ENCODE measurements around the gene AIG1.

Gene AIG1

DNA sequence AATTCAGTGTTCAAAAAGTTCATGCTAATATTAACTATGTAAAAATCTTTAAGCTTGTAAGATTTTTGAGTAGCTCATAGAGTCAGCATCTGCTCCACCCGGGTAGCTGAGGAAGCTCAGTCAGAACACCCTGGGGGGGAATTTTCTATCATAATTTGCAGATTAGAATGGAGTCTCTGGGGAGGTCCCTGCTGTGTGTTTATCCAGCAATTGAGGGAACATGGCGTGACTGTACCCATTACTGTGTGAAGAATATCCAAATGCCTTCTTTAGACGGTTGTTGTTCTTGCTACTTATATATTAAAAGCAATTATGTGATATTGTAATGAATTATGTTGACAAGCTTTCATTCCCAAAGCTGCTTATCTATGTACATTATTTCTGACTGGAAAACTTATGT is 64.8 kb downstream of the AIG1 start:
- TF ChIP-seq, protein P1, sequence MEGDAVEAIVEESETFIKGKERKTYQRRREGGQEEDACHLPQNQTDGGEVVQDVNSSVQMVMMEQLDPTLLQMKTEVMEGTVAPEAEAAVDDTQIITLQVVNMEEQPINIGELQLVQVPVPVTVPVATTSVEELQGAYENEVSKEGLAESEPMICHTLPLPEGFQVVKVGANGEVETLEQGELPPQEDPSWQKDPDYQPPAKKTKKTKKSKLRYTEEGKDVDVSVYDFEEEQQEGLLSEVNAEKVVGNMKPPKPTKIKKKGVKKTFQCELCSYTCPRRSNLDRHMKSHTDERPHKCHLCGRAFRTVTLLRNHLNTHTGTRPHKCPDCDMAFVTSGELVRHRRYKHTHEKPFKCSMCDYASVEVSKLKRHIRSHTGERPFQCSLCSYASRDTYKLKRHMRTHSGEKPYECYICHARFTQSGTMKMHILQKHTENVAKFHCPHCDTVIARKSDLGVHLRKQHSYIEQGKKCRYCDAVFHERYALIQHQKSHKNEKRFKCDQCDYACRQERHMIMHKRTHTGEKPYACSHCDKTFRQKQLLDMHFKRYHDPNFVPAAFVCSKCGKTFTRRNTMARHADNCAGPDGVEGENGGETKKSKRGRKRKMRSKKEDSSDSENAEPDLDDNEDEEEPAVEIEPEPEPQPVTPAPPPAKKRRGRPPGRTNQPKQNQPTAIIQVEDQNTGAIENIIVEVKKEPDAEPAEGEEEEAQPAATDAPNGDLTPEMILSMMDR (conservative IDR thresholded peaks at IDR 0.05; ENCODE audit: low read depth, low read length) = no peak
- DNase-seq (ENCODE audit: low read depth) = peak; percentile 50
- H3K4me3 ChIP-seq (ENCODE audit: low read depth, low read length) = no peak overlapping the region

- no peak overlapping the region for H3K4me3 ChIP-seq (ENCODE audit: low read depth, low read length)
- TF ChIP-seq, protein P1 (conservative IDR thresholded peaks at IDR 0.05; ENCODE audit: low read depth, low read length) = no peak
- no peak for DNase-seq (ENCODE audit: low read depth)
Observed at GRCh38 chr6:143125864-143126573, 65.3 kb downstream of the AIG1 start.

GRCh38 chr6:143126574-143126941 is 65.9 kb downstream of the AIG1 start:
- TF ChIP-seq, protein P1 (conservative IDR thresholded peaks at IDR 0.05; ENCODE audit: low read depth, low read length) = no peak
- no peak overlapping the region for H3K4me3 ChIP-seq (ENCODE audit: low read depth, low read length)
- DNase-seq (ENCODE audit: low read depth) = no peak

GRCh38 chr6:143127941-143128680 is 67.4 kb downstream of the AIG1 start:
- no peak overlapping the region for H3K4me3 ChIP-seq (ENCODE audit: low read depth, low read length)
- DNase-seq (ENCODE audit: low read depth) = no peak
- TF ChIP-seq, protein P1 (conservative IDR thresholded peaks at IDR 0.05; ENCODE audit: low read depth, low read length) = no peak

GRCh38 chr6:143128681-143129015 is 68.0 kb downstream of the AIG1 start:
- TF ChIP-seq, protein P1 (conservative IDR thresholded peaks at IDR 0.05; ENCODE audit: low read depth, low read length) = no peak
- DNase-seq (ENCODE audit: low read depth) = no peak
- H3K4me3 ChIP-seq (ENCODE audit: low read depth, low read length) = no peak overlapping the region

DNA sequence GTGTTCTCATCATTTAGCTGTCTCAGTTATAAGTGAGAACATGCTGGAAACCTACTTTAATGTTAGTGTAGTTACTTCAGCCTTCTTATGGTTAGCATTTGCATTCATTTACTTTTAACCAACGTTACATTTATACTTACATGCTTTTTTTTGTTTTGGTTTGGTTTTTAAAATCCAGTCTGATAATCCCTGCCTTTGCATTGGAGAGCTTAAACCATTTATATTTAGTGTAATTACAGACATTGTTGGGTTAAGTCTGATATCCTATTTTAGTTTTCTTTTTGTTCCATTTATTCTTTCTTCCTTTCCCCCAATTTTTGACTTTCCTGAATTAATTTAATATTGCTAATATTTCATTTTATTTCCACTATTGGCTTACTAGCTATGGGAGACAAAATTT is 70.2 kb downstream of the AIG1 start:
- TF ChIP-seq, protein P1 (conservative IDR thresholded peaks at IDR 0.05; ENCODE audit: low read depth, low read length) = no peak
- no peak for DNase-seq (ENCODE audit: low read depth)
- no peak overlapping the region for H3K4me3 ChIP-seq (ENCODE audit: low read depth, low read length)

GRCh38 chr6:143135325-143135724 is 74.6 kb downstream of the AIG1 start:
- no peak overlapping the region for H3K4me3 ChIP-seq (ENCODE audit: low read depth, low read length)
- TF ChIP-seq, protein P1 (conservative IDR thresholded peaks at IDR 0.05; ENCODE audit: low read depth, low read length) = no peak
- DNase-seq (ENCODE audit: low read depth) = no peak

Data from choroid plexus epithelial cell (primary cell).